Measurements from ENCODE around the gene CD300E.

DNA sequence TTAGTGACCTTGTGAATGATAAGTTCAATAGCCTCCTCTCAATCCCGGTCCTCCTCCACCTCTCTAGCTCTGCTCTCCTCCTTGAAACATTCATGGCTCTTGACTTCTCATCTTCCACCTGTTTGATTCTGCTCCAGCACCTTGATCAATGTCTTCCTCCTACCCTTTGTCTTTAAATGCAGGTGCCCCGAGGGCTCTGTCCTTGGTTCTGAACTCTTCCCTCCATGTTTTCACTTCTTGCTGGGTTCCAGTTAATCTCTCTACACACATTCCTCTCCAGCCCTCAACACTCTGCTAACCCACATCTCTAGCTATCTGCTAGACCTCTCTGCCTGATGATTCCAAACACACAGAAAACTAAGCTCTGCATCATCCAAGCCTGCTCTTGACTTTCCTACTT, 13.4 kb downstream of the CD300E start:
- TF ChIP-seq, protein P1, sequence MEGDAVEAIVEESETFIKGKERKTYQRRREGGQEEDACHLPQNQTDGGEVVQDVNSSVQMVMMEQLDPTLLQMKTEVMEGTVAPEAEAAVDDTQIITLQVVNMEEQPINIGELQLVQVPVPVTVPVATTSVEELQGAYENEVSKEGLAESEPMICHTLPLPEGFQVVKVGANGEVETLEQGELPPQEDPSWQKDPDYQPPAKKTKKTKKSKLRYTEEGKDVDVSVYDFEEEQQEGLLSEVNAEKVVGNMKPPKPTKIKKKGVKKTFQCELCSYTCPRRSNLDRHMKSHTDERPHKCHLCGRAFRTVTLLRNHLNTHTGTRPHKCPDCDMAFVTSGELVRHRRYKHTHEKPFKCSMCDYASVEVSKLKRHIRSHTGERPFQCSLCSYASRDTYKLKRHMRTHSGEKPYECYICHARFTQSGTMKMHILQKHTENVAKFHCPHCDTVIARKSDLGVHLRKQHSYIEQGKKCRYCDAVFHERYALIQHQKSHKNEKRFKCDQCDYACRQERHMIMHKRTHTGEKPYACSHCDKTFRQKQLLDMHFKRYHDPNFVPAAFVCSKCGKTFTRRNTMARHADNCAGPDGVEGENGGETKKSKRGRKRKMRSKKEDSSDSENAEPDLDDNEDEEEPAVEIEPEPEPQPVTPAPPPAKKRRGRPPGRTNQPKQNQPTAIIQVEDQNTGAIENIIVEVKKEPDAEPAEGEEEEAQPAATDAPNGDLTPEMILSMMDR (IDR thresholded peaks at IDR 0.05) = no peak
- TF ChIP-seq POLR2A (IDR thresholded peaks at IDR 0.05) = no peak
